CD4-positive, alpha-beta memory T cell (primary cell): ENCODE data around the gene DAGLB. TPM values are rescaled to one million over a fixed set of nuclear protein-coding genes. Genes with fewer than 3 reads are reported as not detected.

ENCODE experiments used
- CTCF ChIA-PET: fragments of 350-600 bp; sonication (Branson Sonifier 250); formaldehyde crosslinking; loops from one replicate; lab custom pipeline; 2021; ENCODE audit warnings: inconsistent platforms; ENCODE audit not compliant: partially characterized antibody; lab: Charles Lee
- POLR2A ChIA-PET: fragments of 350-600 bp; sonication (Branson Sonifier 250); formaldehyde crosslinking; loops from one replicate; lab custom pipeline; 2021; ENCODE audit not compliant: partially characterized antibody; lab: Charles Lee
- DNase-seq, 5 donors: peaks; one replicate each; pipeline versions ENCODE4 v3.0.0 to v3.0.0-alpha.2; 2020 to 2022; ENCODE audit warnings: mixed read lengths in 1 of 5
- H3K27ac ChIP-seq: one replicate; pipeline ENCODE4 v1.7.0; 2013; ENCODE audit warnings: low read depth, low read length
- H3K27me3 ChIP-seq: 2 replicates; pipeline ENCODE4 v1.7.0; 2013; ENCODE audit warnings: mild to moderate bottlenecking, low read length, moderate library complexity; ENCODE audit not compliant: insufficient read depth
- H3K36me3 ChIP-seq: 2 replicates; pipeline ENCODE4 v1.7.0; 2013; ENCODE audit warnings: mild to moderate bottlenecking, low read length, moderate library complexity; ENCODE audit not compliant: insufficient read depth
- H3K4me1 ChIP-seq: 2 replicates; pipeline ENCODE4 v1.7.0; 2013; ENCODE audit warnings: mild to moderate bottlenecking, low read length, moderate library complexity; ENCODE audit not compliant: insufficient read depth
- H3K4me3 ChIP-seq, 2 donors: one replicate each; pipeline ENCODE4 v1.7.0; 2013; ENCODE audit warnings: low read length in 2 of 2, mild to moderate bottlenecking in 1 of 2
- H3K9me3 ChIP-seq, 2 donors: one replicate each; pipeline ENCODE4 v1.7.0; 2013; ENCODE audit warnings: low read length in 2 of 2, control low read depth in 1 of 2; ENCODE audit not compliant: control insufficient read depth in 1 of 2
- H3K27ac Mint-ChIP-seq, 7 donors: one replicate each; pipeline ENCODE4 v1.8.0; 2020 to 2021; ENCODE audit warnings: mixed read lengths in 7 of 7, mild to moderate bottlenecking in 6 of 7, inconsistent platforms in 3 of 7, moderate library complexity in 3 of 7
- H3K27me3 Mint-ChIP-seq, 2 donors: one replicate each; pipeline ENCODE4 v1.8.0; 2020 to 2021; ENCODE audit warnings: mixed read lengths in 2 of 2
- H3K36me3 Mint-ChIP-seq, 2 donors: one replicate each; pipeline ENCODE4 v1.8.0; 2020 to 2021; ENCODE audit warnings: mixed read lengths in 2 of 2, inconsistent platforms in 1 of 2, mild to moderate bottlenecking in 1 of 2
- H3K4me1 Mint-ChIP-seq, 4 donors: one replicate each; pipeline ENCODE4 v1.8.0; 2020 to 2021; ENCODE audit warnings: mixed read lengths in 4 of 4, mild to moderate bottlenecking in 1 of 4
- H3K4me3 Mint-ChIP-seq, 8 donors: one replicate each; pipeline ENCODE4 v1.8.0; 2020 to 2021; ENCODE audit warnings: mixed read lengths in 8 of 8, mild to moderate bottlenecking in 7 of 8, moderate library complexity in 6 of 8, inconsistent platforms in 3 of 8
- H3K9me3 Mint-ChIP-seq, 8 donors: one replicate each; pipeline ENCODE4 v1.8.0; 2020 to 2021; ENCODE audit warnings: mixed read lengths in 8 of 8, mild to moderate bottlenecking in 5 of 8, inconsistent platforms in 3 of 8, moderate library complexity in 1 of 8
- intact Hi-C: fragments of 100-400 bp; cut with micrococcal nuclease; formaldehyde crosslinking; loops from one replicate; pipeline ENCODE4 v1.15.1; 2023
- polyA plus RNA-seq, 2 donors: library from polyadenylated mRNA; unstranded; fragments of 300-500 nt; fragmentation: Illumina TruSeq; gene quantifications; one replicate each; pipeline ENCODE4 v1.2.3, GENCODE V29; 2021
- total RNA-seq, 2 experiments: library from RNA; stranded (reverse); gene quantifications; one replicate each; pipeline ENCODE4 v1.2.3, GENCODE V29; 2021

The DAGLB gene
- total and polyA plus RNA-seq, 4 experiments from 2014 or later, result 5.3 to 37.0 (median 24.5) TPM

DNA sequence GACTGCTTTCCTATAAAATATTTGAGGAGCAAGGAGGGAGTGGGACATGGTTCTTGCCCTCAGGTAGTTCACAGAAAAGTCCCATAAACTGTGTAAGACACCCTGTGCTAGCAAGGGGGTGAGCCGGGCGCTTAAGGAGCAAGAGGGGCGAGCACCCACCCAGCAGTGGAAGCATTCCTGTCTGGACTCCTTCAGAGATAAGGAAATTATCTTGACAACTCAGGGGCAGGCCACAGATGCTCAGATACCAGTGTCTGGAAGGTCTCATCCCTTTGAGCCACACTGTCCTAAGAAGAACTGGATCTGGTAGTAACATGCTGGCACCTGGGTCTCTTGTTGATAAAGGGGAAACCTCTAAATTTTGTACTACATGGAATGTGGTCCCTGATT, 54.1 kb downstream of the DAGLB start:
- CTCF ChIA-PET, result no interaction called here
- H3K27ac Mint-ChIP-seq, result peak overlapping the region; percentile 35 to 92 (median 82)
- no peaks in the 10 kb centered on the region for H3K27me3 ChIP-seq

DNA sequence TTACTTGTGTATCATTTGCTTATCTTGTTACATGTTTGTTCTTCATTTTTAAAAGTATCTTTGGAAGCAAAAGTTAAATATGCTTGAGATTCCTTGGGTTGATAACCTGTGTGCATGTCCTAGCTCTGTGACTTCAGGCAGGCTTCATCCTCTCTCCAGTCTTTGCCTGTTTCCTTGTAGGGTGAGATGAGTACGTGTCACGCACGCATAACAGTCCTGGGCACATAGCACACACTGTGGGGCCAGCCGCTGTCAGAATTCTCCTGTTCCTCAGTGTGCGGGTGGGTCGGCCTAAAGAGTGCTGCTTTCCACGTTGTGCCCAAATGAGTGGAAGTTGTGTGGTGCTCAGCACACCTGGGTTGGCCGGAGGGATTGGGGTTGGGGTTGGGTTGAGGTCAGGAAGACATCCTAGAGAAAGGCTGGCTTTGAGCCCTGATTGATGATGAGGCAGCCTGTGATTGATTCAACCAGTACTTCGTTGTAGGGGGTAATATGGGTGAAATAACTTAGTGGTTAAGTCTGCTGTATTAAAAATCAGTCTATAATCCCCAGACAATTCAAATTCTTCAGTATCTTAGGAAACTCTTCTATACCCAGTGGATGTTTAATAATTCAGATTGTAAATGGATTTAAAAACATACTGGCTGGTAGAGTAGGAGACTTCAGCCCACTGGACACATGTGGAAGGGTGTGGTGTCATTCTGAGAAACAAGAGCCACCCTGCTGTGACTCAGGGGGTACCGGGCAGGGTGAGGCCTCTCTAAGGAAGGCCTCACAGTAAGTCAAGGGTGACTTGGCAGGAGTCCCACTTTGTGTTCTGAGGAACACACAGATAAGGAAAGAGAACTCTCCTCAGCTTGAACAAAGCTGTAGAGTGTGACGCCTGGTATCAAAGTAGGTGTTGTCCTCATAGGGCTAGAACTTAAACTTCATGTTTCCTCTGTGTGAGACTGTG, 54.8 kb downstream of the DAGLB start:
- H3K27ac Mint-ChIP-seq, result peak overlapping the region; percentile 68 to 92 (median 82)
- no peak overlapping the region for H3K27ac ChIP-seq
- peaks cover 32% of the 10 kb centered on the region for H3K4me1 ChIP-seq
- no peak for DNase-seq
- ChIA-PET CTCF (no interaction called here), POLR2A (interaction anchor here (0.7 kb wide), 1 partner anchor 11 kb away, joined by 3 read pairs; no protein-coding TSS in a partner anchor)
- no peaks in the 10 kb centered on the region for H3K27me3 Mint-ChIP-seq
- H3K9me3 Mint-ChIP-seq, result no peaks in the 10 kb centered on the region
- H3K4me3 ChIP-seq, result no peak overlapping the region
- H3K36me3 Mint-ChIP-seq, result peaks cover 34 to 44% of the 10 kb centered on the region in 2 donors
- intact Hi-C loops, result no loop called here
- peaks cover 25% of the 10 kb centered on the region for H3K36me3 ChIP-seq
- H3K27me3 ChIP-seq, result no peaks in the 10 kb centered on the region
- H3K4me1 Mint-ChIP-seq, result peaks cover 28 to 54% (median 47%) of the 10 kb centered on the region in 4 donors
- H3K9me3 ChIP-seq, result no peaks in the 10 kb centered on the region
- H3K4me3 Mint-ChIP-seq, result peak overlapping the region in 2 of 8 donors; percentile 29 to 35

More for the DNA sequence above, 54.1 kb downstream of the DAGLB start:
- peaks cover 31 to 60% (median 49%) of the 10 kb centered on the region in 4 donors for H3K4me1 Mint-ChIP-seq
- intact Hi-C loops, result no loop called here
- POLR2A ChIA-PET, result no interaction called here
- H3K36me3 Mint-ChIP-seq, result peaks cover 34 to 50% of the 10 kb centered on the region in 2 donors
- DNase-seq, result no peak
- Histone ChIP-seq H3K9me3 (no peaks in the 10 kb centered on the region), H3K4me1 (peaks cover 35% of the 10 kb centered on the region), H3K36me3 (peaks cover 21% of the 10 kb centered on the region), H3K4me3 (no peak overlapping the region), H3K27ac (no peak overlapping the region)
- no peaks in the 10 kb centered on the region for H3K9me3 Mint-ChIP-seq
- H3K27me3 Mint-ChIP-seq, result no peaks in the 10 kb centered on the region
- H3K4me3 Mint-ChIP-seq, result peak overlapping the region in 2 of 8 donors; percentile 9 to 35

DNA sequence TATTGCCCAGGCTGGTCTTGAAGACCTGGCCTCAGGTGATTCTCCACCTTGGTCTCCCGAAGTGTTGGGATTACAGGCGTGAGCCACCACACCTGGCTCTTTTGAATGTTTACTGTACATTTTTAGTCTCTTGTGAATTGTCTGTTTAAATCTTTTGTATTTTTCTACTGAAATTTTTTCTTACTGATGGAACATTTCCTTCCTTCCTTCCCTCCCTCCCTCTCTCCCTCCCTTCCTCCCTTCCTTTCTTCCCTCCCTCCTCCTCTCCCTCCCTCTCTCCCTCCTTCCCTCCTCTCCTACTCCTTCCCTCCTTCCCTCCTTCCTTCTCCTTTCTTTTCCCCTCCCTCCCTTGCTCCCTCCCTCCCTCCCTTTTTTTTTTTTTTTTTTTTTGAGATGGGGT, 58.0 kb downstream of the DAGLB start:
- Histone ChIP-seq H3K36me3 (peaks cover 28% of the 10 kb centered on the region), H3K27ac (no peak overlapping the region), H3K4me3 (no peak overlapping the region), H3K9me3 (no peaks in the 10 kb centered on the region), H3K27me3 (no peaks in the 10 kb centered on the region), H3K4me1 (peaks cover 43% of the 10 kb centered on the region)
- intact Hi-C loops, result no loop called here
- ChIA-PET CTCF (no interaction called here), POLR2A (no interaction called here)
- Mint-ChIP-seq H3K9me3 (no peaks in the 10 kb centered on the region), H3K27me3 (no peaks in the 10 kb centered on the region), H3K27ac (no peak overlapping the region), H3K36me3 (peaks cover 32 to 56% of the 10 kb centered on the region in 2 donors), H3K4me3 (no peak overlapping the region), H3K4me1 (peaks cover 40 to 59% (median 49%) of the 10 kb centered on the region in 4 donors)
- DNase-seq, result no peak

DNA sequence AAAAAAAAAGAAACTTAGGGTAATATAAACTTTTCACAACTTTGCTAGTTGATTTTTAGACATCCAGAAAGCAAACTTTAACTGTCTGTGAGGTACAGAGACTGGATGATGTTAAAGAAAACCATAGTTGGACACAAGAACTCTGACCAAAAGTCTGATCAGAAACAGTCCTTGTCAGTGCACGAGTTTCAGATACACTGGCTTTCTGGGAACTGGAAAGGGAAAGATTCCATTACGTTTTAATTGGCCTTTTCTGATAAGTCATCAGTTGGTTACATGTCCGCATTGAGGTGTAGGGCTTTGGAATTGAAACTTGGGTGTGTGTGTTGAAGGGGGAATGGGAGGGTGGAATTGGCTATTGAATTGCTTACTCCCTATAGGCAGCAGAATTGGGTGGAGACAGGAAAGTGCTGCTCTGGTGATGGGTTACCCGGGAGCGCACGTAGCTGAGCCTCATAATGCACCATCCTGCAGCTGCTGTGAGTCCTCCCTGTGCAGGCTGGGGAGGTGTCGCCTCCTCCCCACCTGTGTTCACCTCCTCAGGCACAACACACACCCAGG, 59.9 kb downstream of the DAGLB start:
- Mint-ChIP-seq H3K4me1 (peaks cover 36 to 57% (median 45%) of the 10 kb centered on the region in 4 donors), H3K36me3 (peaks cover 21 to 39% of the 10 kb centered on the region in 2 donors), H3K27me3 (no peaks in the 10 kb centered on the region), H3K9me3 (no peaks in the 10 kb centered on the region), H3K27ac (peak overlapping the region in 3 of 7 donors; percentile 8 to 67 (median 22)), H3K4me3 (no peak overlapping the region)
- H3K27ac ChIP-seq, result no peak overlapping the region
- H3K27me3 ChIP-seq, result no peaks in the 10 kb centered on the region
- peaks cover 21% of the 10 kb centered on the region for H3K36me3 ChIP-seq
- ChIA-PET CTCF (no interaction called here), POLR2A (no interaction called here)
- no peaks in the 10 kb centered on the region for H3K9me3 ChIP-seq
- no peak overlapping the region for H3K4me3 ChIP-seq
- no peak for DNase-seq
- peaks cover 44% of the 10 kb centered on the region for H3K4me1 ChIP-seq
- intact Hi-C loops, result no loop called here

DNA sequence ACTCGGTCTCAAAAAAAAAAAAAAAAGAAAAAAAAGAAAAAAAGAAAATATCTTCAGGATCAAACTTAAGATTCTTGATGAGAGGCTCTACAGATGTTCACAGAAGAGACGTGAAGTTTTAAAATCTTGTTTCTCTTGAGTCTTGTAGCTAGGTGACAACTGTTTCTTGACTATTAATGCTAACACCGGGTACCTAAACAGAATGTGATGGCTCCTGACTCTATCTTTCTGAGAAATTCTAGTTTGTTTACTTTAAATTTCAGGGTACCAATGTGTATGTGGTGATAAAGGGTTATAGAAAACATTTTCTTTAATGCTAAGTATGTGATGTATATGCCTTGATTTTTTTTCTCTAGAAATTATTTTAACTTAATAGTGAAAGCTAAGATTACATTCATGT, 61.0 kb downstream of the DAGLB start:
- peaks cover 38 to 60% (median 48%) of the 10 kb centered on the region in 4 donors for H3K4me1 Mint-ChIP-seq
- H3K27me3 ChIP-seq, result no peaks in the 10 kb centered on the region
- no peaks in the 10 kb centered on the region for H3K9me3 Mint-ChIP-seq
- no peaks in the 10 kb centered on the region for H3K27me3 Mint-ChIP-seq
- H3K27ac ChIP-seq, result no peak overlapping the region
- no peak overlapping the region for H3K4me3 ChIP-seq
- ChIA-PET CTCF (interaction anchor here (1.7 kb wide), 1 partner anchor 10 kb away, joined by 4 read pairs; no protein-coding TSS in a partner anchor), POLR2A (interaction anchor here (0.8 kb wide), 1 partner anchor 50 kb away, joined by 3 read pairs; no protein-coding TSS in a partner anchor)
- peaks cover 15% of the 10 kb centered on the region for H3K36me3 ChIP-seq
- peak overlapping the region in 2 of 8 donors; percentile 26 to 30 for H3K4me3 Mint-ChIP-seq
- peaks cover 17 to 33% of the 10 kb centered on the region in 2 donors for H3K36me3 Mint-ChIP-seq
- peaks cover 52% of the 10 kb centered on the region for H3K4me1 ChIP-seq
- H3K9me3 ChIP-seq, result no peaks in the 10 kb centered on the region
- DNase-seq, result no peak
- intact Hi-C loops, result no loop called here
- peak overlapping the region in 5 of 7 donors; percentile 37 to 57 (median 50) for H3K27ac Mint-ChIP-seq

DNA sequence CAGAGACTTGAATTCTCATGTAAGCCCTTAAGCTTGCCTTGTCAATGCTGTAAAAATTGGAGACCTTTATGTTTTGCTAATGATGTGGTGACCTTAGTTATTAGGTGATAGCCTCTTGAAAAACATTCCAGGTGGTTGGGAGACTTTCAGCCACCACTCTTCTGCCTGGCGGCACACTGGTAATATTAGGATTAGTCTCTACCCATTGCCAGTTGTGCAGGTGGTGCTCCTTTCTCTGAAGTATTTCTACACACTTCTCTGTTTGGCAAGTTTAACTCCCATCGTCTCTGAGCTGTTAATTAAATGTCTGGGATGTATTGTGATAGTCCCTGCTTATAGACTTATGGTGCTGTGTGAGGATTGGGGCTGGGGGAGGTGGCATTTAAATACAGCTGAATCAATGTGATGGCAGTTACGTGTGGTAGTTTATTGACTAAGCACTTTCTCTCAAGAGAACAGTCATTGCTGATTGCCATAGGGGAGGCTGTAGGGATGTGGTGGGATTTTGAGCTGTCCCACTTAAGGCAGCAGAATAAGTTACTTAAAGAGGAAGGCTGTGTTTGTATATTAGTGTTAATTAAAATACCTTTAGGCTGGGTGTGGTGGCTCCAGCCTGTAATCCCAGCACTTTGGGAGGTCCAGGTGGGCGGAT, 61.7 kb downstream of the DAGLB start:
- ChIA-PET CTCF (interaction anchor here (1.7 kb wide), 1 partner anchor 9 kb away, joined by 4 read pairs; no protein-coding TSS in a partner anchor), POLR2A (interaction anchor here (0.8 kb wide), 1 partner anchor 51 kb away, joined by 3 read pairs; no protein-coding TSS in a partner anchor)
- Histone ChIP-seq H3K4me1 (peaks cover 60% of the 10 kb centered on the region), H3K9me3 (no peaks in the 10 kb centered on the region), H3K4me3 (no peak overlapping the region), H3K27ac (peak overlapping the region; percentile 9), H3K27me3 (no peaks in the 10 kb centered on the region), H3K36me3 (peaks cover 12% of the 10 kb centered on the region)
- Mint-ChIP-seq H3K27ac (peak overlapping the region; percentile 12 to 93 (median 78)), H3K36me3 (peaks cover 12 to 26% of the 10 kb centered on the region in 2 donors), H3K4me3 (peak overlapping the region in 1 of 8 donors; percentile 43), H3K9me3 (no peaks in the 10 kb centered on the region), H3K27me3 (no peaks in the 10 kb centered on the region), H3K4me1 (peaks cover 39 to 60% (median 51%) of the 10 kb centered on the region in 4 donors)
- intact Hi-C loops, result no loop called here
- DNase-seq, result no peak
